Cerebellar nuclear complex (tissue), 1 donor: ENCODE results near the gene POU2F1.
A peak's percentile ranks its signal among the peaks of the same experiment; 100 is the strongest.

ENCODE experiments used
- DNase-seq, 2 experiments: peaks; one replicate each; lab custom pipeline; 2025; lab: John Stamatoyannopoulos, UW

The POU2F1 gene

DNA sequence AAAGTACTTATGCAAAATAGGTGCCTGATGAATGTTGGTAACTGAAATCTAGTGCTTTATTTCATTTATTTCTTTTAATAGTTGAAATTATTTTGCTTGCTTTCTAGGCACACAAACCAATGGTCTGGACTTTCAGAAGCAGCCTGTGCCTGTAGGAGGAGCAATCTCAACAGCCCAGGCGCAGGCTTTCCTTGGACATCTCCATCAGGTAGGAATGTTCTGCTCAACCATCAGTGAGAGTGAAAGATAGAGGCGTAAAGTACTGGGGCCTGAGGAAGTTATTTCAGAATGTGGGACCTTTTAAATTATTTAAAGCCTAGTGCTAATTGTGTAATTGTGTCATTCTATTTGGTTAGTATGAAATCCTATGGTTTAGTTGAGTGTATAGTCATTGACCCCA lies 144.7 kb downstream of the POU2F1 start:
- DNase-seq = no peak

- DNase-seq = no peak
These were observed 147.0 kb downstream of the POU2F1 start for GRCh38 chr1:167367705-167368104.

DNA sequence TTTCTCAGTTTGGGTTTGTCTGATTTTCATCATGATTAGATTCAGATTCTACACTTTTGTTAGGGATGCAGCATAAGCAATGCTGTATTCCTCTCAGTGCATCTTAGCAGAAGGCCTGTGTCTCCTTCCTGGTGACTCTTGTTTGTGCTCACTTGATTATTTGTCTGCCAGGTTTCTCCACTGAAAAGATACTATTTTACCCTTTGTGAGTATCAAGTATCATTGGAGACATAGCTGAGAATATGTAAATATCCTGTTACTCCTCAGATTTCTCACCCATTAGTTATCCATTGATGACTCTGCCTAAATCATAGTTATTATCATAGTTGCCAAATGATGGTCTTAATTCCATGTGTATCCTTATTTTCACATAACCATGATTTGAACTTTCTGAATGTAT lies 148.5 kb downstream of the POU2F1 start:
- no peak for DNase-seq

- DNase-seq = no peak
These were observed 149.2 kb downstream of the POU2F1 start for GRCh38 chr1:167369933-167370332.

GRCh38 chr1:167371030-167371429 lies 150.3 kb downstream of the POU2F1 start:
- no peak for DNase-seq

DNA sequence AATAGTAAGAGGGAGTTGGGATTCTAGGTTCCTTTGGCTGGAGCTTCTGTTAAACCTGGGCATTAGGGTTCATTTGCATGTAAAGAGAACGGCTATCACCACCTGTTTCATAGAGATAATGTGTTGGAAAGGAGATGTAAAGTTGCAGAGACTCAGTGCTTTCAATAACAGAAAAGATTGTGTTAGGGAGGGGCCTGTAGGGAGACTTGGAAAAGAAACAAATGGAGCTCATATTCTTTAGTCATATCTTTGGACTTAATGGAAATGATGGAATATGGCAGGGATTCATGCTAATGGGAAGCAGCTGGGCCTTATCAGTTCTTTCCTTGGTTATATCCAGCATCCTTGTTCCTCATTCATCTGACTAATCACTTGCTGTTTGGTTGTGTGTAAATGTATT lies 152.7 kb downstream of the POU2F1 start:
- no peak for DNase-seq

- no peak for DNase-seq
These were observed 153.3 kb downstream of the POU2F1 start for GRCh38 chr1:167373986-167374385.

DNA sequence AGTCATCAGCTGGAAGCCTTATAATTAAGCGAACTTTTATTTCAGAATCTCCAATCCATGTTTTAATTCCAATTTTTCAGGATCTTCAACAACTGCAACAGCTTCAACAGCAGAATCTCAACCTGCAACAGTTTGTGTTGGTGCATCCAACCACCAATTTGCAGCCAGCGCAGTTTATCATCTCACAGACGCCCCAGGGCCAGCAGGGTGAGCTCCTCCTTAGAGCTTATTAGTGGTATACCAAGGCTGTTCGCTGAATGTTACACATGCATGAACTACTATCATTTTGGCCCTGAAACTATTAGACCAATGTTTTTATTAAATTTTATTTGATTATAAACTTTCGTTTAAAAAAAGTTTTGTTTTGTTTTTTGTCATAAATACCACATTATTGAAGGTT lies 155.3 kb downstream of the POU2F1 start:
- no peak for DNase-seq

GRCh38 chr1:167387251-167387910 lies 166.7 kb downstream of the POU2F1 start:
- no peak for DNase-seq

- no peak for DNase-seq
These were observed 168.3 kb downstream of the POU2F1 start for GRCh38 chr1:167388976-167389375.

GRCh38 chr1:167392200-167392696 lies 171.6 kb downstream of the POU2F1 start:
- no peak for DNase-seq

DNA sequence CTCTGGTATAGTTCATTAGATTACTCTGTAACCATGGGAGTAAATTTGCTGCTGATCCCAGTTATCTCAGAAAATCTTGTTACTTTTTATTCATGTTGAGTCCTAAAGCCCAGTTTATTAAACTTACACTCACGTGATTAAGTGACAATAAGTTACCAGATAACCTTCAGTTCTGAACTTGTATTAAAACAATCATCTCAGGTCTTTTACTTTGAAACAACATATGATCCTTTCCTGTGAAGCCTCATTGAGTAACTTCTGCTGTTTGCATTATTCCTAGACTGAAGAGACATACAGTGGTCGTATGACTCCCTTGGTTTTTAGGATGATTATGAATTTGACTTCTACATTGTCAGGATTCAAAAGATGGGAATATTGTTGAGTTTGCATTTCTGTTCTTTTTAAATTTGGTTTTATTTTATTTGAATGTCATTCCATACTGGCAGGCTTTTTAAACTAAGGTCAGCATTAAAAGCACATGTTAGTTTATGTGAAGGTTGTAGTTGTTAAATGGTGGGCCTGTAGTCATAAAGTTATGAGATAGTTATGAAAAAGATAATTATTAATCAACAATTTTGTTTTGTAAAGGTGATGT lies 179.8 kb downstream of the POU2F1 start:
- DNase-seq = no peak

- DNase-seq = peak in 1 of 2 experiments; percentile 17
These were observed 180.7 kb downstream of the POU2F1 start for GRCh38 chr1:167401260-167401873.

GRCh38 chr1:167404161-167404888 lies 183.6 kb downstream of the POU2F1 start:
- no peak for DNase-seq

GRCh38 chr1:167404908-167405307 lies 184.2 kb downstream of the POU2F1 start:
- DNase-seq = no peak

- DNase-seq = no peak
These were observed 187.7 kb downstream of the POU2F1 start for GRCh38 chr1:167408355-167408754.

GRCh38 chr1:167409183-167409582 lies 188.5 kb downstream of the POU2F1 start:
- DNase-seq = no peak

GRCh38 chr1:167412072-167412471 lies 191.4 kb downstream of the POU2F1 start:
- no peak for DNase-seq

GRCh38 chr1:167412920-167413319 lies 192.2 kb downstream of the POU2F1 start:
- DNase-seq = no peak

DNA sequence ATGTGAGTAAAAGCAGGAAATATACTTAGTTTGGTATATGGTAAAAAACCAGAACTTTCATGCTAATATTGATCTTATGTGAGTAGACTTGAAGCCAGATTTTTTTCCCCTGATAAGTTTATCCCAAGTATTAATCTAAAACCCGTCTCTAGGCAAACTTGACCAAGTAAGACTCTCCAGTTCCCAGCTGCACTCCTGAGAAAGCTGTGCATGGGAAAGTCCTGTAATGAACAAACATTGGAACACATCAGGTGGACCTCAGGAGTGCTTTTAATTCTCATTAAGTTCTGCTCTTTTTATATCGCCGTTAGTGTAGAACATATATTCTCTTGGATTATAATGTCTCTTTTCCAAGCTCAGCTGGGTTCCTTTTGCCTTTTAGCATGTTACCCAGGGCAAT lies 192.6 kb downstream of the POU2F1 start:
- DNase-seq = no peak

GRCh38 chr1:167416506-167416905 lies 195.8 kb downstream of the POU2F1 start:
- DNase-seq = no peak

DNA sequence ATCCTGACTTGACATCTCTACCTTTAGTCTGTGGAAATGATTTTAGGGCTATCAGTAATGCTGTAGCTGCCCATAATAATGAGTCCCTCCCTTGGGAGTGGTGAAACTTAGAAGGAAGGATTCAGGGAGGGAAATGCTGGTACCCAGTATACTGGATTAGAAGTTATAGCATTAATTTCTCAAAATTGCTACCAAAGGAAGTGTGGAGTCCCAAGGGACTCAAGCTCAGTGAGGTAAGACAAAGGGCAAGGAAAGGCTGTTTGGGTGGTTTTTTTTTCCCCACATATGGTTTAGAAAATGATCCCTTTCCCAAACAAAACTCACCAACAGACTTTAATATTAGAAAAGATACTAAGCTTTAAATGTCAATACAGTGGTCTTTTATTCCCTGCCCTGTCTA lies 197.7 kb downstream of the POU2F1 start:
- no peak for DNase-seq

GRCh38 chr1:167419245-167419644 lies 198.6 kb downstream of the POU2F1 start:
- no peak for DNase-seq
